Endometrial microvascular endothelial cells (primary cell): Measurements from ENCODE around the gene FXYD5. TPM values are rescaled to one million over a fixed set of nuclear protein-coding genes. Genes with fewer than 3 reads are reported as not detected.

Source experiments
- in situ Hi-C: cut with HindIII; loops from 2 replicates; pipeline ENCODE4 v1.10.0; 2017; ENCODE audit warnings: low sequenced_read_pairs, low pct_unique_long_range_greater_than_20kb; ENCODE audit errors: inconsistent ontology term
- total RNA-seq: library from RNA; depleted of rRNA; stranded (reverse); fragments of >200 nt; gene quantifications from one replicate; pipeline ENCODE4 v1.2.3, GENCODE V29; 2015; ENCODE audit errors: inconsistent ontology term

FXYD5 gene
- total RNA-seq = 194 TPM

- in situ Hi-C loops = no loop called here
Observed at GRCh38 chr19:35154525-35155406, at the start of gene FXYD5. Gene FXYD5, plus strand, starts transcription at chr19:35154735. Its CDS starts 816 bp downstream, at chr19:35155551.

GRCh38 chr19:35105047-35105410, 49.5 kb upstream of the FXYD5 start:
- in situ Hi-C loops = no loop called here

GRCh38 chr19:35105411-35106290, 48.9 kb upstream of the FXYD5 start:
- in situ Hi-C loops = no loop called here

GRCh38 chr19:35106291-35106583, 48.3 kb upstream of the FXYD5 start:
- in situ Hi-C loops = no loop called here

- in situ Hi-C loops = no loop called here
Observed at GRCh38 chr19:35106898-35107541, 47.5 kb upstream of the FXYD5 start.

GRCh38 chr19:35107545-35107944, 47.0 kb upstream of the FXYD5 start:
- in situ Hi-C loops = no loop called here

- in situ Hi-C loops = no loop called here
Observed at GRCh38 chr19:35108730-35109129, 45.8 kb upstream of the FXYD5 start.

GRCh38 chr19:35109395-35110112, 45.0 kb upstream of the FXYD5 start:
- in situ Hi-C loops = no loop called here

- in situ Hi-C loops = no loop called here
Observed at GRCh38 chr19:35110974-35111373, 43.6 kb upstream of the FXYD5 start.

- in situ Hi-C loops = no loop called here
Observed at GRCh38 chr19:35112995-35113688, 41.4 kb upstream of the FXYD5 start.

GRCh38 chr19:35114353-35115176, 40.0 kb upstream of the FXYD5 start:
- in situ Hi-C loops = no loop called here

GRCh38 chr19:35115177-35115951, 39.2 kb upstream of the FXYD5 start, which contains the start of gene FXYD3:
Gene FXYD3, plus strand, starts transcription at chr19:35115823. Its CDS starts 3,554 bp downstream, at chr19:35119377.
- in situ Hi-C loops = no loop called here

- in situ Hi-C loops = no loop called here
Observed at GRCh38 chr19:35116072-35116801, 38.3 kb upstream of the FXYD5 start.

- in situ Hi-C loops = no loop called here
Observed at GRCh38 chr19:35117116-35117515, 37.4 kb upstream of the FXYD5 start.

- in situ Hi-C loops = no loop called here
Observed at GRCh38 chr19:35117799-35118198, 36.7 kb upstream of the FXYD5 start.
